B cell (primary cell): ENCODE data around the gene KCNQ5. TPM values are rescaled to one million over a fixed set of nuclear protein-coding genes. Genes with fewer than 3 reads are reported as not detected.

Source experiments
- ATAC-seq: fragments of 200-7000 bp; cut with Tn5 transposase; one replicate; pipeline ENCODE4 v1.10.0; 2021; ENCODE audit warnings: low read depth, mild to moderate bottlenecking, moderate number of reproducible peaks, moderate library complexity
- CTCF ChIA-PET: fragments of 350-600 bp; sonication (Branson Sonifier 250); formaldehyde crosslinking; loops from one replicate; lab custom pipeline; 2021; ENCODE audit warnings: antibody characterized with exemption, inconsistent platforms; lab: Charles Lee
- POLR2A ChIA-PET: fragments of 350-600 bp; sonication (Branson Sonifier 250); formaldehyde crosslinking; loops from one replicate; lab custom pipeline; 2021; ENCODE audit warnings: antibody characterized with exemption; lab: Charles Lee
- DNase-seq: peaks from one replicate; pipeline ENCODE4 v3.0.0; 2013
- H2AFZ ChIP-seq: 2 replicates; pipeline ENCODE4 v1.6.1; 2012; ENCODE audit warnings: mild to moderate bottlenecking, low read depth, low read length; ENCODE audit not compliant: insufficient read depth, poor library complexity, severe bottlenecking
- H3K27ac ChIP-seq, 2 donors: 1 replicate in 1 of 2; 2 replicates in 1 of 2; pipeline ENCODE4 v1.5.1; 2012 to 2013; ENCODE audit warnings: low read length in 2 of 2, mild to moderate bottlenecking in 2 of 2, moderate library complexity in 1 of 2
- H3K27me3 ChIP-seq, 4 experiments: fragments of 200-600 bp in 1 of 4; sonication (generic) in 1 of 4; replicated peaks in 1 of 4; 1 replicate in 2 of 4; 2 replicates in 2 of 4; pipeline versions ENCODE4 v1.6.1 to v1.7.0; 2013 to 2016; ENCODE audit warnings: low read length in 3 of 4, mild to moderate bottlenecking in 2 of 4, mixed read lengths in 1 of 4, moderate library complexity in 1 of 4; ENCODE audit not compliant: insufficient read depth in 4 of 4, control insufficient read depth in 3 of 4; ENCODE audit errors: control extremely low read depth in 1 of 4
- H3K36me3 ChIP-seq, 2 experiments: replicated peaks in 1 of 2; 1 replicate in 1 of 2; 2 replicates in 1 of 2; pipeline versions ENCODE4 v1.6.1 to v1.7.1; 2013; ENCODE audit warnings: low read length in 1 of 2; ENCODE audit not compliant: insufficient read depth in 2 of 2, control insufficient read depth in 1 of 2; ENCODE audit errors: control extremely low read depth in 1 of 2, extremely low read depth in 1 of 2
- H3K4me1 ChIP-seq, 2 donors: fragments of 200-600 bp in 1 of 2; sonication (generic) in 1 of 2; 1 replicate in 1 of 2; 2 replicates in 1 of 2; pipeline versions ENCODE4 v1.5.1 to v1.6.1; 2013 to 2017; ENCODE audit warnings: low read length in 2 of 2; ENCODE audit not compliant: control insufficient read depth in 2 of 2, insufficient read depth in 2 of 2
- H3K4me2 ChIP-seq: replicated peaks from 2 replicates; pipeline ENCODE3; 2012; ENCODE audit warnings: mild to moderate bottlenecking, low read depth, low read length; ENCODE audit not compliant: poor library complexity, severe bottlenecking
- H3K4me3 ChIP-seq, 5 experiments: fragments of 200-600 bp in 1 of 5; sonication (generic) in 1 of 5; 1 replicate in 3 of 5; 2 replicates in 2 of 5; pipeline versions ENCODE4 v1.5.1 to v1.7.0; 2011 to 2016; ENCODE audit warnings: low read length in 4 of 5, mild to moderate bottlenecking in 4 of 5, low read depth in 2 of 5, control low read depth in 1 of 5, moderate library complexity in 1 of 5; ENCODE audit not compliant: insufficient read depth in 1 of 5; ENCODE audit errors: control extremely low read depth in 1 of 5, extremely low read depth in 1 of 5
- H3K79me2 ChIP-seq: fragments of 200-600 bp; sonication (generic); one replicate; pipeline ENCODE4 v1.6.0; 2016; ENCODE audit warnings: low read length; ENCODE audit not compliant: control insufficient read depth, insufficient read depth
- H3K9ac ChIP-seq: fragments of 200-600 bp; sonication (generic); 2 replicates; pipeline ENCODE4 v1.6.1; 2017; ENCODE audit warnings: mild to moderate bottlenecking, low read length, moderate library complexity
- H3K9me3 ChIP-seq, 3 donors: one replicate each; pipeline versions ENCODE4 v1.6.1 to v1.7.1; 2013; ENCODE audit warnings: low read length in 2 of 3; ENCODE audit not compliant: control insufficient read depth in 2 of 3, insufficient read depth in 1 of 3; ENCODE audit errors: control extremely low read depth in 1 of 3
- H4K20me1 ChIP-seq: 2 replicates; pipeline ENCODE4 v1.6.0; 2012; ENCODE audit warnings: mild to moderate bottlenecking, low read length; ENCODE audit not compliant: insufficient read depth, control insufficient read depth, poor library complexity, severe bottlenecking
- H3K27ac Mint-ChIP-seq: one replicate; pipeline ENCODE4 v1.8.0; 2021; ENCODE audit warnings: mixed read lengths
- H3K27me3 Mint-ChIP-seq: one replicate; pipeline ENCODE4 v1.8.0; 2021; ENCODE audit warnings: mixed read lengths
- H3K4me1 Mint-ChIP-seq: one replicate; pipeline ENCODE4 v1.8.0; 2021; ENCODE audit warnings: mixed read lengths
- H3K4me3 Mint-ChIP-seq: one replicate; pipeline ENCODE4 v1.8.0; 2021; ENCODE audit warnings: mixed read lengths
- H3K9me3 Mint-ChIP-seq: one replicate; pipeline ENCODE4 v1.8.0; 2022; ENCODE audit warnings: mixed read lengths; ENCODE audit not compliant: insufficient read depth
- CTCF ChIP-seq: fragments of 200-600 bp; IDR thresholded peaks from one replicate; pipeline ENCODE4 v1.8.0; 2022; ENCODE audit warnings: antibody characterized with exemption, mild to moderate bottlenecking
- EZH2 ChIP-seq: IDR thresholded peaks from 2 replicates; pipeline ENCODE4 v1.6.1; 2012; ENCODE audit warnings: borderline replicate concordance, low read depth, mild to moderate bottlenecking, moderate library complexity, low read length; ENCODE audit not compliant: insufficient read depth, poor library complexity, severe bottlenecking
- WGBS: methylation state at CpG from one replicate; pipeline ENCODE4 v1.1.5; 2013; ENCODE audit warnings: missing lambda C conversion rate; ENCODE audit not compliant: insufficient coverage; 5-methylcytosine and 5-hydroxymethylcytosine counted together
- intact Hi-C: fragments of 100-400 bp; cut with micrococcal nuclease; formaldehyde crosslinking; loops from one replicate; pipeline ENCODE4 v1.10.0; 2022
- polyA plus RNA-seq: library from polyadenylated mRNA; depleted of rRNA; stranded (reverse); fragments of >200 nt; gene quantifications from 2 replicates; pipeline ENCODE4 v1.2.3, GENCODE V29; 2012
- total RNA-seq, 2 donors: library from RNA; stranded (reverse); fragments of 120-200 nt in 1 of 2; gene quantifications; 1 replicate in 1 of 2; 2 replicates in 1 of 2; pipeline versions ENCODE4 v1.2.3 to v1.2.4, GENCODE V29; 2013 to 2022

KCNQ5 gene
- total and polyA plus RNA-seq, 2 donors (not counting 1 experiment from before 2014, with no cell fraction given), result 2.3 to 9.4 TPM

GRCh38 chr6:72836971-72837370 lies 215.1 kb downstream of the KCNQ5 start:
- Mint-ChIP-seq H3K4me1 (peaks cover 2% of the 10 kb centered on the region), H3K9me3 (peaks cover 2% of the 10 kb centered on the region), H3K27ac (no peak overlapping the region), H3K27me3 (no peaks in the 10 kb centered on the region), H3K4me3 (no peak overlapping the region)
- no peaks in the 10 kb centered on the region for H3K9me3 ChIP-seq
- no peak overlapping the region for H2AFZ ChIP-seq
- H3K27me3 ChIP-seq, result no peaks in the 10 kb centered on the region
- no CpG with 5 or more reads among the region's 1 CpG for WGBS
- intact Hi-C loops, result no loop called here
- TF ChIP-seq EZH2 (no peak), CTCF (no peak)
- H3K4me1 ChIP-seq, result no peaks in the 10 kb centered on the region
- H3K4me3 ChIP-seq, result no peak overlapping the region
- H3K36me3 ChIP-seq, result no peaks in the 10 kb centered on the region
- ChIA-PET CTCF (no interaction called here), POLR2A (no interaction called here)
- H3K79me2 ChIP-seq, result peaks cover 2% of the 10 kb centered on the region
- no peak overlapping the region for H3K4me2 ChIP-seq
- H3K9ac ChIP-seq, result no peak overlapping the region
- ATAC-seq (no peak), DNase-seq (no peak)
- no peak overlapping the region for H3K27ac ChIP-seq
- no peaks in the 10 kb centered on the region for H4K20me1 ChIP-seq

GRCh38 chr6:72841195-72841594 lies 219.3 kb downstream of the KCNQ5 start:
- DNase-seq (no peak), ATAC-seq (no peak)
- H3K9me3 ChIP-seq, result no peaks in the 10 kb centered on the region
- Mint-ChIP-seq H3K9me3 (peaks cover 2% of the 10 kb centered on the region), H3K27me3 (no peaks in the 10 kb centered on the region), H3K27ac (no peak overlapping the region), H3K4me3 (no peak overlapping the region), H3K4me1 (no peaks in the 10 kb centered on the region)
- H3K4me1 ChIP-seq, result no peaks in the 10 kb centered on the region
- H3K4me2 ChIP-seq, result no peak overlapping the region
- H3K9ac ChIP-seq, result no peak overlapping the region
- H3K27me3 ChIP-seq, result no peaks in the 10 kb centered on the region
- H3K4me3 ChIP-seq, result no peak overlapping the region
- H2AFZ ChIP-seq, result no peak overlapping the region
- H4K20me1 ChIP-seq, result no peaks in the 10 kb centered on the region
- ChIA-PET POLR2A (no interaction called here), CTCF (no interaction called here)
- H3K36me3 ChIP-seq, result no peaks in the 10 kb centered on the region
- WGBS, result no CpG with 5 or more reads among the region's 2 CpGs
- intact Hi-C loops, result no loop called here
- TF ChIP-seq CTCF, result no peak
- no peak for TF ChIP-seq EZH2
- no peak overlapping the region for H3K27ac ChIP-seq
- peaks cover 2% of the 10 kb centered on the region for H3K79me2 ChIP-seq
